DMS 273 treated with DMSO at 0.1 percent for 48 hours (cell line): ENCODE results near the gene ACTRT2.

ENCODE experiments used
- DNase-seq: peaks from one replicate; lab custom pipeline; 2025; lab: John Stamatoyannopoulos, UW

ACTRT2 gene

DNA sequence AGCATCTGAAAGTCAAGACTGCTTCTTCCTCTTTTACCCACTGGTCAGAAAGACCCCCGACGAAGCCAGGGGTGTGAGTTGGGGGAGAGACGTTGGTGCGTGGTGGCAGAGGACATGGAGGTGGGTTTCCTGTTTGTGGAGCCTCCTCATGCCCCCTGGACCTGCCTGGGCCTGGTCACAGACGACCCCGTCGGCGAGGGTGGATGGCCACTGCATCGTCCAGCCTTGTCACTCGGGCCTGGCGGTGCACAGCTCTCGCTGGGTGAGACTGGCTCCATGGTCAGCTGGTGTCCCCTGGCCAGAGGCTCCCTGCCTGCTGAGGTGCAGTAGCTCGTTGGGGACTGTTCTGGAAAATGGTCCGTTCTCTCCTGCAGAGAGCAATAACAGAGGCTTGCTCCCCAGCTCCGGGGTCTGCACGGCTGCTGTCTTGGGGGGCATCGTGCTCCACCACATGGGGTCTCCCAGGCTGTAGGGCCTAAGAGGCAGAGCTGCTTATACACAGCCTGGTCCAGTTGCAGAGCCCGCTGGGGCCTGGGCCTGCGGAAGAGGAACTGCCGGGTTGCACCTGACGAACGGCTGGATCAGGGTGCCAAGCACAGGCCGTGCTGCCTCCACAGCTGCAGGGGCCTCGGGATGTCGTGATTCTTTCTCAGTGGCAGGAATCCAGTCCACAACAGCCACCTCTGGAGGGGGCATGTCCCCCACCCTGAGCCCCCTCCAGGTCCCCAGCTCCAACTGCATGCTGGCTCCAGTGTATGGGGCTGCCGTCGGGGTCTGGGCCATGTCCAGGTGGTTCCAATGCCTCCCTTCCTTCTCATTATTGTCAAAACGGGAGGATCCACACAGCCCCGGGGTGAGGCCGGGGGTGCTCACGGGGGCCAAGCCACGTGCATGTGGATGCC is 18.0 kb upstream of the ACTRT2 start:
- no peak for DNase-seq

DNA sequence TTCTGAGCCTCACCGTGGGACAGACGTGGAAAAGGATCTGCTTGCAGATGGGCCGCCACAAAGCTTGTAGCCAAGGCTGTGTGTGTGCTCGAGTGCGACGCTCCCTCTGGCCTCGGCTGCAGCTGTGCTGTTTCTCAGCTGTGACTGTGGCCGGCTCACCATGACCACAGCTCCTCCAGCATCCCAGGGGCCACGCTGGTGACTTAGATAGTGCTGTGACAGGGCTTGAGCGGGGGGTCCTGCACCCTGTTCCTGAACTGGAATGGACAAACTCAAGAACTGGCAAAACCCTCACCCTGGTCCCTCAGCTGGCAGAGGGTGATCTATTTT is 17.4 kb upstream of the ACTRT2 start:
- no peak for DNase-seq

DNA sequence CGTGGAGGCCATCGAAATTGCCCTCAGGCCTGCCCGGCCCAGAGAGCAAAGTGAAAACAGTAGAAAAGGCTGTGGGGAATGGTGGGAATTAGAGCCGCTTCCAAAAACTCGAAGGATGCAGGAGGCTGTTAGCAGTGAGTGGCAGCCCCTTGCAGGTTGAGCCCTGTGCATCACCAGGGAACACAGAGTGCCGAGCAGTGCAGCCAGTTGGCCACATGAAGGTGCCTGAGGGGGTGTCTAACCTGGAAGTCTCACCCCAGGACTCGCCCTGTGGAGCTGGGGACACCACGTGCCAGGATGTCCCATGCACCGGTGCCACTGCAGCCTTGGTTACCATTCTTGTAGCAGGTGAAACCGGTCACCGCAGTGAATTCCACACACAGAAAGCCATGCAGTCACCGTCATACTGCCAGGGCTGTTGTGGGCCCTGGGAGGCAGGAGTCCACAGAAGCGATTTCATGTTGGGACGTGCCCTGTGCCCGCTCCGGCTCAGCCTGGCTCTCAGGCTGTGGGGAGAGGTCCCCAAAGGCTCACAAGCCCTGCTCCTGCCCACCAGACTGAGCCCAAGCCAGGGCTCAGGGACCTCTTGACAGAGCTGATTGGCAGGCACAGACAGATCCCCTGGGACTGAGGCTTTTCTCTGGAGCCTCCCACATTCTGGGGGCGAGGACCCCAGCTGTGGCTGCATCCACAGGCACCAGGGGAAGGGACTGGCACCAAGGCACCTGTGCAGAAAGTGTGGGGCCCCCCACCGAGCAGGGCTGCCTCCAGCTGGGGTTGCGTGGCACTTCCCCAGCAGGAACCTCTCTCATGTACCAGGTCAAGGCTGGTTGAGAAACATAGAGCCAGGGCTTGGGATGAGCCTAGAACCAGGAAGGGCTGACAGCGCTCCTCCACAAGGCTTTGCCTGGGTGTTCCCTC is 16.7 kb upstream of the ACTRT2 start:
- no peak for DNase-seq

DNA sequence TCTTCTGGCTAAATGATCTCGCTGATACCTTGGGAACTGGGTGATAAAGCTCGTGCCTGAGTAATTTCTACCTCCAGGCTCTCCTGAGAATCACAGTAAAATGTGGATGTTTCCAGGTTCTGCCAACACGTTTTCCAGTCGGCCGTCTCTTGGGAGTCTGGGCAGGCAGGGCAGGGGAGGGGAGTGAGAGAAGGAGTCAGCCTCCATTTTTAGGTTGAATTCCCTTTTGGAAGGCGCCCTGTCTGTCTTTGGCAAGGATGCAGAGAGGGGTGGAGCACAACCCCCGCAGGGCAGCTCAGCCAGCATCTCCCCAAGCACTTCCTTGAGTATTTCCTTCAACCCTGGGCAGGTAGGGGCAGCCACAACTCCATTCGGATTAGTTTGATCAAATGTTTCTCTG is 15.5 kb upstream of the ACTRT2 start:
- DNase-seq, result no peak

DNA sequence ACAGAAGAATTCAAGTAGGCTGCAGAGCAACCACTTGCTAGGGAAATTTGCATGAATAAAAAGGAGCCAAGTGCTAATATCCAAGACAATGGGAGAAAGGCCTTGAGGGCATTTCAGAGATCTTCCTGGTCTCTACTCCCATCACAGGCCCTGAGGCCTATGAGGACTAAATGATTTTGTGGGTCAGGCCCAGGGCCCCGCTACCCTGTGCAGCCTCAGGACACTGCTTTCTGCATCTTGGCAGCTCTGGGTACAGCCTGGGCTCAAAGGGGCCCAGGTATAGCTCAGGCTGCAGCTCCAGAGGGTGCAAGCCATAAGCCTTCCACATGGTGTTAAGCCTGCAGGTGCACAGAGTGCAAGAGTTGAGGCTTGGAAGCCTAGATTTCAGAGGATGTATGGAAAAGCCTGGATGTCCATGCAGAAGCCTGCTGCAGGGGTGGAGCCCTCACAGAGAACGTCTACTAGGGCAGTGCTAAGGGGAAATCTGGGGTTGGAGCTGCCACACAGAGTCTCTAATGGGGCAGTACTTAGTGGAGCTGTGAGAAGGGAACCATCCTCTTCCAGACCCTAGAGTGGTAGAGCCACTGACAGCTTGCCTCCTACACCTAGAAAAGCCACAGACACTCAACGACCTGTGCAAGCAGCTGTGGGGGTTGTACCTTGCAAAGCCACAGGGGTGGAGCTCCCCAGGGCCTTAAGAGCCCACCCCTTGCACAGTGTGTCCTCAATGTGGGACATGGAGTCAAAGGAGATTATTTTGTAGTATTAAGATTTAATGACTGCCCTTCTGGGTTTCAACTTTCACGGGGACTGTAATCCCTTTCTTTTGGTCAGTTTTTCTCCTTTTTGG is 13.7 kb upstream of the ACTRT2 start:
- DNase-seq, result no peak

DNA sequence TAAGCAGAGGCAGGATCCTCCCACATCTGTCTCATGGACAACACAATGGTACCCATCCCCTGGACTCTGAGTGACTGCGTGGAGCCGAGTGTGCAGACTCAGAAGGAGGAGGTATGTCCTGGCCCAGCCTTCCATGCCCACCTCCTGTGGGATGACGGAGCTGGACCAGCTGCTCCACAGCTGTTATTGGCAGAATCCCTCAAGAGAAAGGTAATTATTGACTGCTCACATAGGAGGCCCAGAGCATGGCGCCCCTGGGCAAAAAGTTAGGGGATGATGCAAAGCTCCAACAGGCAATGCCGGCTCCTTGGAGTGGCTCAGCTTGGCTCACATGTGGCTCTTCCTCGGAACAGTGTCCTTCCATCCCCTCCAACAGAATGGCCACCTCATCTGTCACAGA is 12.2 kb upstream of the ACTRT2 start:
- DNase-seq, result no peak

DNA sequence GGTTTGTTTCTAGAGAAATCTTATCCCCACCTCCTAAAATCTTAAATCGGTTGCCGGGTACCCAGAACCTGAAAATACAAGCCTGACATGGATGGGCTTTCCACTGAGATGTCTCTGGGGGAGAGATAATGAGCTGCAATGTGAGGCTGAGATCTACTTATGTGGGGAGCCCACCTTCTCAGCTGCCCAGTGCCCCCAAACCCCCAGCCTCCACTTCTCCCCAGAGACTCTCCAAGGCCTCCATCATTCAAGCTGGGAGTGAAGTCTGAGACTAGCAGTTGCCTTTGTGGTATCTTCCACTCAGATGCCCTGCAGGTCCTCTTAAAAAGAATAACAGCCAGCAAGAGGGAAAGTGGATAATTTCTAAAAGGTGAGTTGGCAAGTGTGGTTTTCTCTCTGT is 11.7 kb upstream of the ACTRT2 start:
- no peak for DNase-seq

DNA sequence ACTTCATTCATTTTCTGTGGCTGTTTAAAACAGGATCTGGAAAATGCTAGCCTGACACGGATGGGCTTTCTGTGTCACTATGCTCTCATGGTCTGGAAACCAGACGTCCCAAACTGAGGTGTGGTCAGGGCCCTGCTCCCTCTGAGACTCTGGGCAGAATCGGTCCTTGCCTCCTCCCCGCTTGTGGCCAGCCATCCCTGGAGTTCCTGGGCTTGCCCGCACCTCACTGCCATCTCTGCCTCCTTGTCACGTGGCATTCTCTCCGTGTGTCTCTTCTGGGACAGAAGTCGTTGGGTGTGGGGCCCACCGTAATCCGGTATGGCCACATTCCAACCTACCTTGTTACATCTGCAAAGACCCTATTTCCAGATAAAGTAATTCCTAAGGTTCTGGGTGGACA is 10.1 kb upstream of the ACTRT2 start:
- no peak for DNase-seq

DNA sequence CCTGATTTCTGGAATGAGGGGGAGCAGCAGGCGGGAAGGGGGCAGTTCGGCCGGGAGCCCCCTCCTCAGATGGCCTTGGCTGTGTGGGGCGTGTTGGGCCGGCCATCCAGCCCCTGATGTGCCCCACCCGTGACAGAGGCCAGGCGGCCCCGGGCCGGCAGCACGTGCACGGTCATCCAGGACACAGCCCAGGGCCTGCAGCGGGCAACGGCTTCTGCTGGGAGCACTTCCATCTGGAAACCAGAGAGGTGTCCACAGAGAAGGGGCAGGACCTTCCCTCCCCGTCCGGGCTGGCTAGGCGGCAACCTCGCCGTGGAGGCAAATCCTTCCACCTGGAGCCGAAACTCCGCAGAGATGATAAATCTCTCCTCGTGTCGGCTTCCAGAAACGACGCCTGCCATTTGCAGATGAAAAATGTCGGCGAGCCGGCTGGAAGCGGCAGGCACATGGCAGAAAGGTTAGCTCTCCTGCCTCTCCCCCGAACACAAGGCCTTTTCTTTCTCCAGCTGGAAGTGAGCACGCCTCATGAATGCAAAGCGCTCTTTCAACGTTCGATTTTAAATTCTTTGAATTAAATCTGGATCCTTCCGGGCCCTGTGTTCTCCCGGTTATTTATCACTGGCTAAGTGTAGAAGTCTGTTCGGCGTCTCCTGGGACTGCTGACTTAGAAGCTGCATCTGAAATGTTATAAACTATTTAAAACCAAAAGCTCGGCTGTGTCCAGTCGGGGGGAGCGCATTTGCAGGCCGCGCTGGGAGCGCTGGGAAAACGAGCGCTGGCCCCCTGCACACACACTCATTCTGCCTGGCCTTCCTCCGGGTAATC is 9.4 kb upstream of the ACTRT2 start:
- no peak for DNase-seq

DNA sequence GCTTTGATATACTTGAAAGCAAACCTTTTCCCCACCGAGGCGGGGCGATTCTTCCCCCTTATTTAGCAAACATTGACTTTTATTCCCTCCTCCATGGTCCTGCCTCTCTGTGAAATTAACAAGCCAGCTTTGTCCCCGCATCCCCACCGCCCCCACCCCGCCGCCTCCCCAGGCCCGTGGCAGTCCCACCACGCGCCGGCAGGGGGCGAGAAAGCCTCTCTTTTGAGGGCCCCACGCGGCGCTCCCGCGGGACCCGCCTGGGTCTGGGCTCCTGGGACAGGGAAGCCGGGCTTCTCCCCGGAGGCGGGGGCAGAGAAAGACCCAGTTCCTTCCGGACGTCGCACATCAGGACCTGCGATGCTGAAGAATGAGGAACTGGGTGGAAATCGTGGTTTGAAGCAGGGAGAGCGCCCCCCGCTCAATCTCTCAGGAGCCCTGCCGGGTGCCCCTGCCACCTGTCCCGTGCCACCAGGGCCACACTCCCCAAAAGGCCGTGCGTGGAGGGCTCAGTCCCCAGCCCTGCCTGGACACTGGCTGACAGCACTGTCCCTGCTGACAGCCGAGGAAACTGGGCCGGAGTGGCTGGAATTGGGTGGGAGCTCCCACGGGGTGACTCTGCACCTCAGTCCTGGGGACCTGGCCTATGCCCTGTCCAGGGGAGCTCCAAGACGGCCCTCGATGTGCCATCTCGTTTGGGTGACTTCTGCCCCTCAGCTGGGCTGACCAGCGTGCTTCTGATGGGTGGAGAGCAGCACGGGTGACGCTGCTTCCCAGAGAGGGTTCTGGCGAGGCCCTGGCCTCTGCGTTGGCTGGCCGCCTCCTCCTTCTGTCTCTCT is 8.6 kb upstream of the ACTRT2 start:
- no peak for DNase-seq

DNA sequence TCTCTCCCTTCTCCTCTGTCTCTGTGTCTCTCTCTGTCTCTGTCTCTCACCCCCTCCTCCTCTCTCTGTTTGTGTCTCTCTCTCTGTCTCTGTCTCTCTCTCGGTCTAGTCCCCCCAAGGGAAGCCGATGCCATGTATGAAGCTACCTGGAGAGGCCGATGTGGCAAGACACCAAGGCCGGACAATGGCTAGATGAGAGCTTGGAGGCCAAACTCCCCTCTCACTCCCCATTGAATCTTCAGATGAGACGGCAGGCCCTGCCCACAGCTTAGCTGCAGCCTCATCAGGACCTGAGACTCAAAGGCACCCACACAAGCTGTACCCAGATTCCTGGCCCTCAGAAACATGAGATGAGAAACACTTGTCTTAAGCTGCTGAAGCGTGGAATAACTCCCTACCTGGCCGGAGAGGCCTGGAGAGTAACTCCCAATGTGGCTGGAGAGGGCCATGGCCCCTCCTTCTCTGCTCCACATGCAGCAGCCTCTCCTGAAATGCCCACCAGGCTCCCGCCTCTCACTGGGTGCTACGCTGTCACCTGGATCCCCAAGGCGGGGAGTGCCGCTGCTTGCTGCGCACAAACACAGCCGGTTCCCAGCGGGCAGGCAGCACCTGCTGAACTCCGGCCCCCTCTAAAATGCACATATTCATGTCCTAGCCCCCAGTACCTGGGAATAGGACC is 7.8 kb upstream of the ACTRT2 start:
- no peak for DNase-seq

DNA sequence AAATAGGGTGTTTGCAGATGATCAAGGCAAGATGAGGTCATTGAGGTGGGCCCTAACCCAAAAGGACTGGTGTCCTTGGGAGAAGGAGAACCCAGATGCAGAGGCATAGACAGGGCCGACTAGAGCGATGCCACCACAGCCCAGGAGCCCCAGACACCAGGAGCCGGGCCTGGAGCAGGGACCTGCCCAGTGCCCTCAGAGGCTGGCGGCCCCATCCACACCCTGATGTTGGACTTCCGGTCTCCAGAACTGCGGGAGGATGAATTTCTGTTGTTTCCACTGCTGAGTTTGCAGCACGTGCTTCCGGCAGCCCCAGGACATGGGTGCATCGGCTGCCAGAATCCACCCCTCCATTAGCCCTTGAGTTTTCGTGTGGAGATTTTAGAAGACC is 7.2 kb upstream of the ACTRT2 start:
- no peak for DNase-seq

DNA sequence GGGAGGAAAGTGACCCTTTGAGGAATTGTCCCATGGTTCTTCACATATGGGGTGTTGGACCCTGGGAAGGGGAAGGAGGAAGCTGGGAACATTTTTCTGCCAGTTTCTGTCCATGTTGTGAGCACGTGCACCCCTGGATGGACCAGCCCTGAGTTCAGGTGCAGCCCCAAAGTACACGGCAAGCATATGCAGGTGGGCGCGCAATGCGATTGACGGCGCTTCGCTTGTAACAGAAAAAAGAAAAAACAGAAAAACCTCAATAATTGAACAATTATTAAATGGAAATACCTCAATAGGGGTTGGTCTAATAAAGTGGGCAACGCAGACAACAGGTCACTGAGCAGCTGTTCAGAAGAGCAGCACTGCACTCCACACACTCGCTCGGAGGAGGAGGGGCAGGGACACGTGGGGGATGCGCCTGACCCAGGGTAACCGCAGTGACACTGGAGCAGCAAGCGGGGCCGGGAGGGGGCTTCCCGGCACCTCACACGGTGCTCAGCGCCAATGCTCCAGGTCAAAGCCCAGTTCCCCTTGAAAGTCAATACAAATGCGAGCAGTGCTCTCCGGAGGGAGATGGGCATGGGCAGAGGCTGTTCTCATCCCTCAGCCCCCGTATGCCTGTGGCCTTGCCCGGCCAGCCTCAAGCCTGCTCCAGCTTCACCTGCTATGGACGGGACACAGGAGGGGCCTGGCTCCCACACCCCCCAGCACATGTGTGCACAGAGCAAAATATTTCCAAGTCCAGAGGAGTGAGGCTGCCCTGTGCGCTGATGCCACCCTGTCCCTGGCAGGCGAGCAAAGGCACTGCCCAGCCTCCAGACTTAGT is 6.6 kb upstream of the ACTRT2 start:
- DNase-seq, result no peak

DNA sequence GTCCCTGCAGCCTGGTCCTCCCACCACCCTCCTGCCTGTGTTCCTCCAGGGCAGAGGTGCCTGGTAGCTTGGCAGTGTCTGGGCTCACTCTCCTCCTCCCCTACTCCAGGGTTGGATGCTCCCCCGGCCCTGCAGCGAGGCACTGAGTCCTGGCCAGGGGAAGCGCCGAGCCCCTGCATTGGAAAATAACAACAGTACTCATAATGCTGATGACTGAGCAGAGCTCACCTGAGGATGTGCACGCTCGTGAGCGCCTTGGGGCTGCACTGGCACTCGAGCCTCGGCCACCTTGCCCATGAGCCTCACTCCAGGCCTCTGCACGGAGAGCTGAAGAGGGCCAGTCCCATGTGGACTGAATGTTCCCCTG is 6.0 kb upstream of the ACTRT2 start:
- no peak for DNase-seq

DNA sequence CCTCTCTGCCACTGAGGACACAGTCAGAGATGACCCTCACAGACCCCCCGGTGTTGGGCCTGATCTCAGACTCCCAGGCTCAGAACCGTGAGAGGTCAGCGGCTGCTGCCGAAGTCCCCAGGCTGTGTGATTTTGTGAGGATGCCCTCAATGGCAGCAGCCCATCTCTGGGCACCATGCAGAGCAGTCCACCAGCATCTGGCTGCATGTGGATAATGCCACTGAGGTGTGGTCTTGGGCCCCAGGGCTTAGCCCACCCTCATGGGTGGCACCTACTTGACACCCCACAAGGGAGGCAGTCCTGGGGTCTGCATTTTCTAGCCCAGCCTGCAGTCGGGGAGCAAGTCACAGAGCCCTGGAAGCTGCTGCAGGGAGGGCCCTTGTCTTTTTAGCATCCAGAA is 5.5 kb upstream of the ACTRT2 start:
- DNase-seq, result no peak

DNA sequence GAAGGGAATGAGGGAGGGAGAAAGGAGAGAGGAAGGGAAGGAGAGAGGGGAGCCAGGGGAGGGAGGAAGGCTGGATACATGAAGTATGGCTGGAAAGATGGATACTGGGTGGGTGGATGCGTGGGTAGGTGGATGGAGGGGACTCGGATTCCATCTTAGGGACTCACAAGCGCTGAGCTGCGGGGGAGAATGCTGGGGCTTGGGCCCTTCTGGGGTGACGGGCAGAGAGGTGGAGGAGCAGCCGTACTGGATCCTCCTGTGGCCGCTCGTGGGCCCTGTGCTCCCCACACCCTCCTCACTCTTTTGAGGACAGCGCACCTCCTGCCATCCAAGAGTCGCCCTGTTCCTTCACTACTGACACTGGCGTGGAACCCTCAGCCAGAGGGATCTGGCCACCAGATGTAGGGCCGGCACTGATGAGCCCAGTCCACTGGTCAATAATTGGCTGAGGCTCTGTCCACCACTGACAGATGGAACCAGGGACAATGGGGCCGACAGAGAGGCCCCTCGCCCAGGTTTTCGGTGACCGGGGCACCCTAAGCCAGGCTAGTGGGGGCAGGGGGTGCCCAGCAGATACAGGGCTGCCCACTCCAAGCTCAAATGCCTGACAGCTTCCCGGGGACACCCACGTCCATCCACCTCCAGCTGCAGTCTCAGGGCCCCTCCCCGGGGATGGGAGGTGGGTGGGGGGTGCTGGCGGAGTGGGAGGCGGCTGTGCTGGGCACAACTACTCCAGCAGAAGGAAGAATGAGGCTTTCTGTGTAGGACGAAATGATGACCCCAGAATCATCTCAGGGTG is 4.4 kb upstream of the ACTRT2 start:
- DNase-seq, result no peak

DNA sequence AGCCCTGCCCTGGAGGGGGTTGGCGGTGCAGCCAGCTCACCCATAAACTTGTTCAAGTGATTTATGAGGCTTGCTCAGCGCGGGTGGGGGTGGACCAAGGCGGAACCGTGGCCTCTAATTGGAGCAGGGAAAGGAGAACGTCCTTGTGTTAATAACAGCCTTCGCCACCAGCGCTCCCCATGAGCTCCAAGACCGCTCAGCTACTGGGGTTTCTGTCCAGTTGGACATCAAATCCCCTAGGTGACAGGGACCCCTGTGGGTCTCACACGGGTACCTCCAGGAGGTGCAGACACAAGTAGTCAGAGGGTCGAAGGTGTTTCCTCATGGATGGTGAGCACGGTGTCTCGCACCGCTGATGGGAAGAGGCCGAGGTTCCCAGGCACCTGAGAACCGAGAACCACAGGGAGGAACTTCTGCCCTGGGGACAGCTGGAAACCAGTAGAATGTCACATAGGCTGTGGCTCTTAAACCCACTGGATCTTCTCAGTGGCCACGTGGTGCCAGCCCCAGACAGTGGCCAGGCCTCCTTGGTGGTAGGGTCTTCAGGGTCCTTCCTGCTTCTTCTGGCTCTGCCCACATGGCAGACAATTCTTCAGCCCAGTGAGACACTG is 3.7 kb upstream of the ACTRT2 start:
- no peak for DNase-seq

DNA sequence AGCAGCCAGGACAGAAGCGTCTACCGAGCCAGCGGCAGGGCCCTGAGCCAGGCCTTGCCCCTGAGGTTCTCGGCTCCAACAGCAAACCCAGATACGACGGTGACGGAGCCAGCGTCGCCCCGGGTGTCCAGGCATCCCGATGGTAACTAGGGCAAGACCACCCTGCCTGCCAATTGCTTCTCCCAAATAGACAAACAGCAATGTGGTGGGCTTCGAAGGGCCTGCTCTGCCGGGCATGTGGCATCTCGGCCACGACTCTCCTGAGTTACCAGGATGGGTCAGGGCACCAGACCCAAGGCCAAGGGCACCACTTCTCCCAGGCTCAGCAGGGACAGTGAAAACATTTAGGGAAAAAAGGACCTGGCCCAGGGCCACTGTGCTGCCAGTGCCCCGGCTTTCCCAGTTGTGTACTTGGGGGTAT is 3.2 kb upstream of the ACTRT2 start:
- DNase-seq, result no peak
